Measurements from ENCODE around the gene ATN1. TPM values are rescaled to one million over a fixed set of nuclear protein-coding genes. Genes with fewer than 3 reads are reported as not detected.
A peak's percentile ranks its signal among the peaks of the same experiment; 100 is the strongest.

ATN1 gene
- total RNA-seq, 1 donor from 2014 or later, result 8.9 TPM

DNA sequence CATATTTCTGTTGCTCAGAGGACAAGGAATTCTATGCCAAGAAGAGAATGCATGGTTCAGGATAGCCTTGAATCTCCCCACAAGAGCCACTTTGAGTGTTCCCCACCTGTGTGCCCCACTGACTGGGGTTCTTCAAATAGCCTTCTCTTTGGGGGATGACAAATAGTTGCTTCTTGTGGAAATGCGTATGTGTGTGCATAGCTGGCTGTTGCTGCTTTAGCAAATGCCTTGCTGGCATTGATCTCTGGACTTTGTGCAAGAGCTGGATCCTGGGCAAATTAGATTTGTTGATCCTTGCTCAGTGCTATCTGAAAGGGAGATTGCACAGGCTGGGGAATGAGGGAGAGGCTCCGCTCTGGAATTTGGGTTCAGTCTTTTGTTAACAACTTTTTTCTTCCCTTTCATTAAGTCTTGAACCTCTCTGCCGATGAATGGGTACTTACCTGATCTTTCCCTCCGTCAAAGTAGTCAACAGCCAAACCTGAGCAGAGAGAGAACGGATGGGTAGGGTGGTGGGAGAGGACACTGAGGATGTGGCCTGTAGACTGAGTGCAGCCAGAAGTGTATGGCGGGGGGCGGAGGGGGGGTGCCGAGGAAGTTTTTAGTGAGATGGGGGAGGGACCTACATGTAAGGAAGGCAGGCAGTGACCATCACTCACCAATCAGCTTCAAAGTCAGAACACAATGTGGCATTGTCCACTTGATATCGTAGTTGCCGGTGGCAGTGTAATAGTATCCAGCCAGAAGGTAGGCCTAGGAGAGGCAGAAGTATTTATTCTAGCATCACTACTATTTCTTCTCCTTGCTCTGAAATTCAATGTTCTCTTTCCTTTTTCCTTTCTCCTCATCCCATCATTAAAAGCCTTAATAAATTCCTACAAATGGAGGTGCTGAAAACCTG, 53.6 kb downstream of the ATN1 start:
- H3K9me3 ChIP-seq (ENCODE audit: low read depth), result no peaks in the 10 kb centered on the region
- H3K9ac ChIP-seq, result no peak overlapping the region
- no peaks in the 10 kb centered on the region for H3K79me2 ChIP-seq (ENCODE audit: low read depth)
- H3K4me3 Mint-ChIP-seq, result no peak overlapping the region
- no peak overlapping the region for H3K27ac ChIP-seq
- H3K4me1 ChIP-seq, result no peaks in the 10 kb centered on the region
- H3K4me3 ChIP-seq, result no peak overlapping the region
- H3F3A ChIP-seq (ENCODE audit: low read depth), result peaks cover 6% of the 10 kb centered on the region
- peaks cover 5% of the 10 kb centered on the region for H3K27me3 Mint-ChIP-seq (ENCODE audit: insufficient read depth, low read depth)
- no peak overlapping the region for H2AFZ ChIP-seq (replicated peaks)
- TF ChIP-seq EZH2 (IDR thresholded peaks at IDR 0.05) (no peak), EZH2phosphoT487 (IDR thresholded peaks at IDR 0.05) (no peak)
- TF ChIP-seq, protein P1, sequence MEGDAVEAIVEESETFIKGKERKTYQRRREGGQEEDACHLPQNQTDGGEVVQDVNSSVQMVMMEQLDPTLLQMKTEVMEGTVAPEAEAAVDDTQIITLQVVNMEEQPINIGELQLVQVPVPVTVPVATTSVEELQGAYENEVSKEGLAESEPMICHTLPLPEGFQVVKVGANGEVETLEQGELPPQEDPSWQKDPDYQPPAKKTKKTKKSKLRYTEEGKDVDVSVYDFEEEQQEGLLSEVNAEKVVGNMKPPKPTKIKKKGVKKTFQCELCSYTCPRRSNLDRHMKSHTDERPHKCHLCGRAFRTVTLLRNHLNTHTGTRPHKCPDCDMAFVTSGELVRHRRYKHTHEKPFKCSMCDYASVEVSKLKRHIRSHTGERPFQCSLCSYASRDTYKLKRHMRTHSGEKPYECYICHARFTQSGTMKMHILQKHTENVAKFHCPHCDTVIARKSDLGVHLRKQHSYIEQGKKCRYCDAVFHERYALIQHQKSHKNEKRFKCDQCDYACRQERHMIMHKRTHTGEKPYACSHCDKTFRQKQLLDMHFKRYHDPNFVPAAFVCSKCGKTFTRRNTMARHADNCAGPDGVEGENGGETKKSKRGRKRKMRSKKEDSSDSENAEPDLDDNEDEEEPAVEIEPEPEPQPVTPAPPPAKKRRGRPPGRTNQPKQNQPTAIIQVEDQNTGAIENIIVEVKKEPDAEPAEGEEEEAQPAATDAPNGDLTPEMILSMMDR (IDR thresholded peaks at IDR 0.05), result no peak
- H4K20me1 ChIP-seq (ENCODE audit: low read depth), result no peaks in the 10 kb centered on the region
- H3K36me3 Mint-ChIP-seq, result peaks cover 11% of the 10 kb centered on the region
- no peak overlapping the region for H3K27ac Mint-ChIP-seq
- no peaks in the 10 kb centered on the region for H3K36me3 ChIP-seq
- DNase-seq (ENCODE audit: low spot score), result no peak
- no peak overlapping the region for H3K4me2 ChIP-seq
- no peaks in the 10 kb centered on the region for H3K4me1 Mint-ChIP-seq
- H3K9me3 Mint-ChIP-seq, result no peaks in the 10 kb centered on the region
- H3K27me3 ChIP-seq, result no peaks in the 10 kb centered on the region

DNA sequence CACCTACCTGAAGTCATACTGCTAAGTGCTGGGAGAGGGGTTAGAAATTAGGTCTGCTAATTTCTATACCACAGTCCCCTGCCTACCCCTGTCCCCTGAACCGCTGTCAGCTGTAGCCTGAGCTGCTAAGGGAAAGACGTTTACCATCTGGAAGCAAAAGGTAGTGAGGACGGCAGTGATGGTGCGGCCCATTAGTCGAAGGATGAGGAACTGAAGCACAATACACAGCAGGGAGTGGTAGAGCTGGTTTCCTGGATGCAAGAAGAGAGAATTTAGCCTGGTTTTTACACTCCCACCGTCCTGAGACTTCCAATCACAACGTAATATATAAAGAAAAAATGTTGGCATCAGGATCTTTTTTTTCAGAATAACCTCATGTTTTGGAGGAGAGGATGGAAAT, 54.8 kb downstream of the ATN1 start:
- Histone ChIP-seq H3F3A (ENCODE audit: low read depth) (no peaks in the 10 kb centered on the region), H3K4me1 (no peaks in the 10 kb centered on the region), H3K4me3 (no peak overlapping the region), H3K27ac (no peak overlapping the region), H3K9me3 (ENCODE audit: low read depth) (no peaks in the 10 kb centered on the region), H3K79me2 (ENCODE audit: low read depth) (no peaks in the 10 kb centered on the region), H3K4me2 (no peak overlapping the region), H2AFZ (replicated peaks) (no peak overlapping the region), H3K36me3 (no peaks in the 10 kb centered on the region), H4K20me1 (ENCODE audit: low read depth) (no peaks in the 10 kb centered on the region), H3K9ac (no peak overlapping the region), H3K27me3 (no peaks in the 10 kb centered on the region)
- H3K4me1 Mint-ChIP-seq, result no peaks in the 10 kb centered on the region
- no peak overlapping the region for H3K27ac Mint-ChIP-seq
- no peak for DNase-seq (ENCODE audit: low spot score)
- peaks cover 5% of the 10 kb centered on the region for H3K27me3 Mint-ChIP-seq (ENCODE audit: insufficient read depth, low read depth)
- H3K9me3 Mint-ChIP-seq, result no peaks in the 10 kb centered on the region
- H3K4me3 Mint-ChIP-seq, result no peak overlapping the region
- no peak for TF ChIP-seq EZH2 (IDR thresholded peaks at IDR 0.05)
- no peak for TF ChIP-seq EZH2phosphoT487 (IDR thresholded peaks at IDR 0.05)
- TF ChIP-seq, protein P1 (IDR thresholded peaks at IDR 0.05), result no peak
- H3K36me3 Mint-ChIP-seq, result peaks cover 8% of the 10 kb centered on the region

DNA sequence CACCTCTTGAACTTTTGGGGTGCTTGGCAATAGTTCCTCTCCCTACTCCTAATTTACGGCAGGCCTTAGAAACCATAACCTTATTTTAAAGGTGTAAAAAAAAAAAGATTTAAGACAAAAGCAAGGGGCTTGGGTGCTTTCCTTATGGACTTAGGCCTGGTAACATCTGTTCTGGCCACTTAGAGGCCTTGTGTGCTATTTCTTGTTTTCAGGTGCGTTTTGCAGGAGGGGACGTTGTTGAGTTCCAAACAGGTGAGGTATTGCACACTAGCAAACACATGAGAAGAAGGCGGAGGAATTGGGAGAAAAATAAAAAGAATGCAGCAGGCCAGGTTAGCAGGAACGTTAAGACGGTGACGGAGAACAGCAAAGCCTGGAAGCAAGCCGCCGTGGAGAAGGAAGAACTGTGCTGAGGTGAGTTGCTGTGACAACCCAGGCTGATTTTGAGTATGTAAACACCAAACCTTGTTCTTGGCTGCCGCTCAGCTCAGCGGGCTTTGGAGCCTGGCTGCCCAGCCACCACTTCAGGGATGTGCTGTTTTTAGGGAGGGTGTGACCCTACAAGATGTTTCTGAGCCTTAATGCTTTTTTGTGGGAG, 60.3 kb downstream of the ATN1 start:
- H3K27me3 ChIP-seq, result no peaks in the 10 kb centered on the region
- no peak overlapping the region for H3K4me2 ChIP-seq
- TF ChIP-seq EZH2 (IDR thresholded peaks at IDR 0.05) (no peak), EZH2phosphoT487 (IDR thresholded peaks at IDR 0.05) (no peak)
- TF ChIP-seq, protein P1 (IDR thresholded peaks at IDR 0.05), result no peak
- H3K9me3 Mint-ChIP-seq, result no peaks in the 10 kb centered on the region
- no peaks in the 10 kb centered on the region for H3K36me3 ChIP-seq
- no peak overlapping the region for H3K4me3 Mint-ChIP-seq
- no peak overlapping the region for H3K27ac ChIP-seq
- H3F3A ChIP-seq (ENCODE audit: low read depth), result peaks cover 2% of the 10 kb centered on the region
- no peaks in the 10 kb centered on the region for H3K9me3 ChIP-seq (ENCODE audit: low read depth)
- no peak overlapping the region for H3K9ac ChIP-seq
- DNase-seq (ENCODE audit: low spot score), result no peak
- no peaks in the 10 kb centered on the region for H3K4me1 Mint-ChIP-seq
- no peaks in the 10 kb centered on the region for H4K20me1 ChIP-seq (ENCODE audit: low read depth)
- H3K4me3 ChIP-seq, result no peak overlapping the region
- H3K79me2 ChIP-seq (ENCODE audit: low read depth), result no peaks in the 10 kb centered on the region
- peaks cover 11% of the 10 kb centered on the region for H3K36me3 Mint-ChIP-seq
- H3K27me3 Mint-ChIP-seq (ENCODE audit: insufficient read depth, low read depth), result no peaks in the 10 kb centered on the region
- H3K4me1 ChIP-seq, result no peaks in the 10 kb centered on the region
- no peak overlapping the region for H2AFZ ChIP-seq (replicated peaks)
- H3K27ac Mint-ChIP-seq, result no peak overlapping the region

MicroRNAs within 50 kb of the gene (microRNA counts, 767-probe panel; counts per million panel counts)
- microRNA hsa-miR-141-3p (460 counts per million, percentile 90 among the panel's probes with 10 or more counts), microRNA hsa-miR-200c-3p (6,526 counts per million, percentile 92 among the panel's probes with 10 or more counts)

Small RNAs within 50 kb of the gene (microRNA-seq; reads per million reads assigned to microRNA genes)
- gene MIR141, result 39.6 reads per million, percentile 65 among the genes with 10 or more reads in this experiment
- gene MIR200C, result 572 reads per million, percentile 90 among the genes with 10 or more reads in this experiment

Small RNAs within 50 kb of the gene (small RNA-seq; reads per million reads assigned to genes)
- gene MIR141, result 0.64 reads per million, percentile 65 among the genes with 10 or more reads in this experiment
- gene MIR200C, result 0.89 reads per million, percentile 75 among the genes with 10 or more reads in this experiment
- gene RNU7-1, result not detected
- gene SCARNA12, result 0.66 reads per million, percentile 66 among the genes with 10 or more reads in this experiment

Other genes starting within 250 kb of the ATN1 start
- 38.0 and 52.0 TPM in 2 replicates for gene ZNF384, start 238.6 kb upstream of the ATN1 start, total RNA-seq (ENCODE audit: low replicate concordance)
- gene PIANP, start 227.1 kb upstream of the ATN1 start, total RNA-seq (ENCODE audit: low replicate concordance), result 0.32 and 1.7 TPM in 2 replicates
- gene COPS7A, start 203.9 kb upstream of the ATN1 start, total RNA-seq (ENCODE audit: low replicate concordance), result 24.5 and 41.8 TPM in 2 replicates
- 120 and 164 TPM in 2 replicates for gene MLF2, start 174.8 kb upstream of the ATN1 start, total RNA-seq (ENCODE audit: low replicate concordance)
- gene PTMS, start 161.6 kb upstream of the ATN1 start, total RNA-seq (ENCODE audit: low replicate concordance), result 134 and 608 TPM in 2 replicates
- gene LAG3, start 155.4 kb upstream of the ATN1 start, total RNA-seq (ENCODE audit: low replicate concordance), result 0.45 and 2.9 TPM in 2 replicates
- gene CD4, start 138.4 kb upstream of the ATN1 start, total RNA-seq (ENCODE audit: low replicate concordance), result 2.0 and 2.5 TPM in 2 replicates
- 10.0 and 27.6 TPM in 2 replicates for gene GPR162, start 106.1 kb upstream of the ATN1 start, total RNA-seq (ENCODE audit: low replicate concordance)
- 14.1 and 52.6 TPM in 2 replicates for gene P3H3, start 99.6 kb upstream of the ATN1 start, total RNA-seq (ENCODE audit: low replicate concordance)
- gene GNB3, start 87.0 kb upstream of the ATN1 start, total RNA-seq (ENCODE audit: low replicate concordance), result 2.7 and 7.6 TPM in 2 replicates
- gene CDCA3, start 76.7 kb upstream of the ATN1 start, total RNA-seq (ENCODE audit: low replicate concordance), result 62.1 and 73.5 TPM in 2 replicates
- gene USP5, start 75.8 kb upstream of the ATN1 start, total RNA-seq (ENCODE audit: low replicate concordance), result 60.9 and 101 TPM in 2 replicates
- gene TPI1, start 60.4 kb upstream of the ATN1 start, total RNA-seq (ENCODE audit: low replicate concordance), result 1,038 and 1,695 TPM in 2 replicates
- 0.65 and 6.6 TPM in 2 replicates for gene SPSB2, start 54.7 kb upstream of the ATN1 start, total RNA-seq (ENCODE audit: low replicate concordance)
- gene LRRC23, start 23.1 kb upstream of the ATN1 start, total RNA-seq (ENCODE audit: low replicate concordance), result 4.1 and 5.2 TPM in 2 replicates
- 82.2 and 136 TPM in 2 replicates for gene ENO2, start 13.4 kb upstream of the ATN1 start, total RNA-seq (ENCODE audit: low replicate concordance)
- gene RNU7-1, start 15.9 kb downstream of the ATN1 start, total RNA-seq (ENCODE audit: low replicate concordance), result not detected in 2 replicates
- gene C12orf57, start 16.1 kb downstream of the ATN1 start, total RNA-seq (ENCODE audit: low replicate concordance), result 314 and 399 TPM in 2 replicates
- 4.4 and 6.0 TPM in 2 replicates for gene PTPN6, start 23.4 kb downstream of the ATN1 start, total RNA-seq (ENCODE audit: low replicate concordance)
- gene PHB2, start 42.7 kb downstream of the ATN1 start, total RNA-seq (ENCODE audit: low replicate concordance), result 214 and 291 TPM in 2 replicates
- gene EMG1, start 43.0 kb downstream of the ATN1 start, total RNA-seq (ENCODE audit: low replicate concordance), result 27.3 and 32.0 TPM in 2 replicates
- gene LPCAT3, start 90.5 kb downstream of the ATN1 start, total RNA-seq (ENCODE audit: low replicate concordance), result 18.1 and 32.6 TPM in 2 replicates
- 0.56 and 2.1 TPM in 2 replicates for gene C1S, start 132.8 kb downstream of the ATN1 start, total RNA-seq (ENCODE audit: low replicate concordance)
- 3.3 and 8.8 TPM in 2 replicates for gene C1R, start 164.5 kb downstream of the ATN1 start, total RNA-seq (ENCODE audit: low replicate concordance)
- gene C1RL, start 181.3 kb downstream of the ATN1 start, total RNA-seq (ENCODE audit: low replicate concordance), result 18.3 and 32.2 TPM in 2 replicates
- gene RBP5, start 200.9 kb downstream of the ATN1 start, total RNA-seq (ENCODE audit: low replicate concordance), result not detected in 2 replicates
- gene CLSTN3, start 202.4 kb downstream of the ATN1 start, total RNA-seq (ENCODE audit: low replicate concordance), result 24.0 and 36.9 TPM in 2 replicates

All from neural progenitor cell (in vitro differentiated cells).